PC-9 (cell line): ENCODE results near the gene ZNF423. TPM values are rescaled to one million over a fixed set of nuclear protein-coding genes. Genes with fewer than 3 reads are reported as not detected.

Experiments used
- BruUV-seq: library from RNA; stranded (reverse); fragments of 400-500 nt; replicated peaks from 2 replicates; lab custom pipeline; 2021; lab: Mats Ljungman, UMichigan
- CTCF ChIA-PET: fragments of 300-600 bp; sonication (Branson Sonifier 250); formaldehyde crosslinking; loops from one replicate; lab custom pipeline; 2022; ENCODE audit warnings: antibody characterized with exemption; lab: Charles Lee
- POLR2A ChIA-PET: fragments of 300-600 bp; sonication (Branson Sonifier 250); formaldehyde crosslinking; loops from one replicate; lab custom pipeline; 2022; ENCODE audit warnings: antibody characterized with exemption; ENCODE audit not compliant: unreplicated experiment; lab: Charles Lee
- DNase-seq, 2 experiments: peaks; one replicate each; pipeline versions ENCODE4 v3.0.0 to v3.0.0-alpha.2; 2015 to 2022; ENCODE audit warnings: mixed read lengths in 1 of 2
- H2AFZ ChIP-seq: fragments of 200-600 bp; sonication (generic); 2 replicates; pipeline ENCODE4 v1.8.1; 2017; ENCODE audit warnings: antibody characterized with exemption
- H3F3A ChIP-seq: fragments of 200-600 bp; sonication (generic); 2 replicates; pipeline ENCODE4 v1.8.1; 2017; ENCODE audit warnings: antibody characterized with exemption, mild to moderate bottlenecking, low read depth; ENCODE audit not compliant: insufficient read depth
- H3K27ac ChIP-seq: fragments of 200-600 bp; sonication (generic); 2 replicates; pipeline ENCODE4 v1.6.1; 2016; ENCODE audit warnings: mixed run types
- H3K27me3 ChIP-seq: fragments of 200-600 bp; sonication (generic); 2 replicates; pipeline ENCODE4 v1.6.1; 2016; ENCODE audit warnings: low read depth, mixed run types; ENCODE audit not compliant: insufficient read depth
- H3K36me3 ChIP-seq: fragments of 200-600 bp; sonication (generic); 2 replicates; pipeline ENCODE4 v1.6.1; 2016; ENCODE audit warnings: low read depth, mixed run types
- H3K4me1 ChIP-seq: fragments of 200-600 bp; sonication (generic); replicated peaks from 2 replicates; pipeline ENCODE4 v1.6.1; 2016; ENCODE audit warnings: mixed run types; ENCODE audit not compliant: insufficient read depth
- H3K4me2 ChIP-seq: fragments of 200-600 bp; sonication (generic); 2 replicates; pipeline ENCODE4 v1.6.1; 2017; ENCODE audit warnings: mixed run types
- H3K4me3 ChIP-seq: fragments of 200-600 bp; sonication (generic); 2 replicates; pipeline ENCODE4 v1.6.1; 2016; ENCODE audit warnings: mixed run types
- H3K79me2 ChIP-seq: fragments of 200-600 bp; sonication (generic); 2 replicates; pipeline ENCODE4 v1.6.1; 2017; ENCODE audit warnings: low read depth, mixed run types
- H3K9me2 ChIP-seq: fragments of 200-600 bp; sonication (generic); 2 replicates; pipeline ENCODE4 v1.8.1; 2017; ENCODE audit warnings: mild to moderate bottlenecking; ENCODE audit not compliant: insufficient read depth
- H3K9me3 ChIP-seq: fragments of 200-600 bp; sonication (generic); 2 replicates; pipeline ENCODE4 v1.8.1; 2016; ENCODE audit warnings: low read depth; ENCODE audit not compliant: insufficient read depth
- H4K20me1 ChIP-seq: fragments of 200-600 bp; sonication (generic); 2 replicates; pipeline ENCODE4 v1.8.1; 2017; ENCODE audit not compliant: insufficient read depth
- EZH2 ChIP-seq: fragments of 200-600 bp; sonication (generic); IDR thresholded peaks from 2 replicates; pipeline ENCODE4 v1.8.0; 2017; ENCODE audit warnings: antibody characterized with exemption, low read depth
- intact Hi-C: fragments of 100-400 bp; cut with micrococcal nuclease; formaldehyde crosslinking; loops from one replicate; pipeline ENCODE4 v1.10.0; 2022; ENCODE audit not compliant: unreplicated experiment
- total RNA-seq: library from RNA; stranded (reverse); gene quantifications from 2 replicates; pipeline ENCODE4 v1.2.3, GENCODE V29; 2021
- TF ChIP-seq, protein P1 (sequence below): fragments of 200-600 bp; sonication (generic); conservative IDR thresholded peaks from 2 replicates; pipeline ENCODE4 v1.6.1; 2017; ENCODE audit warnings: mixed run types, antibody characterized with exemption, mild to moderate bottlenecking, moderate library complexity

ZNF423 gene
- total RNA-seq, 1 experiment from 2014 or later: not detected

DNA sequence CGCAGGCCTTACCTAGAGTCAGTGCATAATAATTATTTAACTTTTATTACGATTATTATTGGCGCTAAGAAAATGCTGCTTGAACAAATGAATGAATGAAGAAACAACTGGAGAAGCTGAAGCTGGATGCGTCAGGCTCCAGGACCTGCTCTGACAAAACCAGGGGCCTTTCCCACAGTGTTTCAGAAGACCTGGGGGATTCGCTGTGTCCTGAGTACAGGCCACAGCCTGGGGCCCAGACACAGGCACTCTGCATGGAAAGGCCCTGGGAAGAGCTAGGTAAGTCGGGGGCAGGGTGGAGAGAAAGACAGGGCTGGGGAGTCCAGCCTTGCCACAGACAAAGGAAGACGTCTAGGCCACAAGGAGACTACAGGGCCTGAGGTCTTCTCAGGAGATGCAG lies 226.1 kb downstream of the ZNF423 start:
- Histone ChIP-seq H3K79me2 (no peaks in the 10 kb centered on the region), H3K27ac (no peak overlapping the region), H3F3A (no peaks in the 10 kb centered on the region), H3K4me2 (no peak overlapping the region), H3K4me1 (no peaks in the 10 kb centered on the region), H2AFZ (no peak overlapping the region), H3K27me3 (peaks cover 7% of the 10 kb centered on the region; the same call in 1 of the 2 replicates), H3K9me3 (no peaks in the 10 kb centered on the region), H3K9me2 (no peaks in the 10 kb centered on the region), H3K36me3 (no peaks in the 10 kb centered on the region), H3K4me3 (no peak overlapping the region), H4K20me1 (no peaks in the 10 kb centered on the region)
- DNase-seq: no peak
- ChIA-PET CTCF (no interaction called here), POLR2A (no interaction called here)
- BruUV-seq: no TSS peak
- no peak for TF ChIP-seq EZH2
- TF ChIP-seq, protein P1, sequence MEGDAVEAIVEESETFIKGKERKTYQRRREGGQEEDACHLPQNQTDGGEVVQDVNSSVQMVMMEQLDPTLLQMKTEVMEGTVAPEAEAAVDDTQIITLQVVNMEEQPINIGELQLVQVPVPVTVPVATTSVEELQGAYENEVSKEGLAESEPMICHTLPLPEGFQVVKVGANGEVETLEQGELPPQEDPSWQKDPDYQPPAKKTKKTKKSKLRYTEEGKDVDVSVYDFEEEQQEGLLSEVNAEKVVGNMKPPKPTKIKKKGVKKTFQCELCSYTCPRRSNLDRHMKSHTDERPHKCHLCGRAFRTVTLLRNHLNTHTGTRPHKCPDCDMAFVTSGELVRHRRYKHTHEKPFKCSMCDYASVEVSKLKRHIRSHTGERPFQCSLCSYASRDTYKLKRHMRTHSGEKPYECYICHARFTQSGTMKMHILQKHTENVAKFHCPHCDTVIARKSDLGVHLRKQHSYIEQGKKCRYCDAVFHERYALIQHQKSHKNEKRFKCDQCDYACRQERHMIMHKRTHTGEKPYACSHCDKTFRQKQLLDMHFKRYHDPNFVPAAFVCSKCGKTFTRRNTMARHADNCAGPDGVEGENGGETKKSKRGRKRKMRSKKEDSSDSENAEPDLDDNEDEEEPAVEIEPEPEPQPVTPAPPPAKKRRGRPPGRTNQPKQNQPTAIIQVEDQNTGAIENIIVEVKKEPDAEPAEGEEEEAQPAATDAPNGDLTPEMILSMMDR: no peak
- intact Hi-C loops: no loop called here

DNA sequence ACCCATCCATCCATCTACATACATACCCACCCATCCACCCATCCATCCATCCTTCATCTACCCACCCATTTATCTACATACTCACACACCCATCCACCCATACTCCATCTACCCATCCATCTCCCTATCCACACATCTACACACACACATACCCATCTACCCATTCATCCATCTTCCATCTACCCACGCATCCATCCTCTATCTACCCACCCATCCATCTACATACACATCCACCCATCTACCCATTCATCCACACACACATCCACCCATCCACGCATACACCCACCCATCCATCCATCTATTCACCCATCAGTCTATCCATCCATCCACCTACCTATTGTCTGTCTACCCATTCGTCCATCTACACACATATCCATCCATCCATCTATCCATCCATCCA lies 227.8 kb downstream of the ZNF423 start:
- intact Hi-C loops: no loop called here

DNA sequence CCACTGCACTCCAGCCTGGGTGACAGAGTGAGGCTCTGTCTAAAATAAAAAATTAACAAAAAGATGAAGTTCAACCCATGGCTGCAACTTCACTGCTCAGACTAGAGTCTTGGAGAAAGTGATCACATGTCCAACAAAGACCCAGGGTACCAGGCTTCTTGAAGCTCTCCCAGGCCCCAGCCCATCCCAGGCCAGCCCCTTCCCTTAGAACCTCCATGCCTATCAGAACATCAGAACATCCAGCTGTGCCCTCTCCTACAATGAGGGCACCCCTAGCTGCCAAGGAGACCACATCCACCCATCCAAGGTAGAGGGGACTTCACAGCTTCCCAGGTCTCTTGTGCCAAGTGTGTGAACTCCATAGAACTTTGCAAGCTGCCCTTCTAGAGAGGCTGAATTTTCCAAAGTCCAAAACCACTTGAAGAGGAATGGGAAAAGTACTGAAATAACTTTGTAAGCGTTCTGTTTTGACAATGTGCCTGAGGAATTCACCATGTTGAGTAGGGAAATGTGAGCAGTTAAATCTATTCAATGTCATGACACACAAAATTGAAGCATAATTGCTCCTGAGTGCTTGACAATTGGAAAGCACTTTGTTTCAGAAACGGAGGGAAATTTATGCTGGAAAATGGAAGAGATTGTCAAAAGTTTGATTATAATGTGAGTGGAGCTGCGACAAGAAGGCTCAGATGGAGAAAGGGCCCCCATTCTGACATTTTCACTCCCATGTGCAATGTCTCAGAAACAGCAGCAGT lies 230.4 kb downstream of the ZNF423 start:
- no peaks in the 10 kb centered on the region for H3K4me1 ChIP-seq
- TF ChIP-seq EZH2: no peak
- TF ChIP-seq, protein P1: no peak
- peaks cover 37% of the 10 kb centered on the region for H3K27me3 ChIP-seq
- CTCF ChIA-PET: no interaction called here
- H3K79me2 ChIP-seq: no peaks in the 10 kb centered on the region
- H3F3A ChIP-seq: no peaks in the 10 kb centered on the region
- H3K27ac ChIP-seq: no peak overlapping the region
- H4K20me1 ChIP-seq: no peaks in the 10 kb centered on the region
- H3K4me2 ChIP-seq: no peak overlapping the region
- no TSS peak for BruUV-seq
- intact Hi-C loops: no loop called here
- POLR2A ChIA-PET: no interaction called here
- no peak overlapping the region for H3K4me3 ChIP-seq
- H3K36me3 ChIP-seq: no peaks in the 10 kb centered on the region
- H3K9me2 ChIP-seq: no peaks in the 10 kb centered on the region
- H2AFZ ChIP-seq: no peak overlapping the region
- no peak for DNase-seq
- no peaks in the 10 kb centered on the region for H3K9me3 ChIP-seq

More for the DNA sequence above, 227.8 kb downstream of the ZNF423 start:
- Histone ChIP-seq H3K4me1 (no peaks in the 10 kb centered on the region), H3K4me3 (no peak overlapping the region), H4K20me1 (no peaks in the 10 kb centered on the region), H3K9me3 (no peaks in the 10 kb centered on the region), H3K79me2 (no peaks in the 10 kb centered on the region), H3K4me2 (no peak overlapping the region), H3F3A (no peaks in the 10 kb centered on the region), H3K27ac (no peak overlapping the region), H3K36me3 (no peaks in the 10 kb centered on the region), H3K27me3 (peaks cover 11% of the 10 kb centered on the region; the same call in 1 of the 2 replicates), H2AFZ (no peak overlapping the region), H3K9me2 (no peaks in the 10 kb centered on the region)
- POLR2A ChIA-PET: no interaction called here
- BruUV-seq: no TSS peak
- CTCF ChIA-PET: no interaction called here
- DNase-seq: no peak
- TF ChIP-seq EZH2: no peak
- TF ChIP-seq, protein P1: no peak
